ENCODE measurements around the gene ATP2B2.

The ATP2B2 gene

DNA sequence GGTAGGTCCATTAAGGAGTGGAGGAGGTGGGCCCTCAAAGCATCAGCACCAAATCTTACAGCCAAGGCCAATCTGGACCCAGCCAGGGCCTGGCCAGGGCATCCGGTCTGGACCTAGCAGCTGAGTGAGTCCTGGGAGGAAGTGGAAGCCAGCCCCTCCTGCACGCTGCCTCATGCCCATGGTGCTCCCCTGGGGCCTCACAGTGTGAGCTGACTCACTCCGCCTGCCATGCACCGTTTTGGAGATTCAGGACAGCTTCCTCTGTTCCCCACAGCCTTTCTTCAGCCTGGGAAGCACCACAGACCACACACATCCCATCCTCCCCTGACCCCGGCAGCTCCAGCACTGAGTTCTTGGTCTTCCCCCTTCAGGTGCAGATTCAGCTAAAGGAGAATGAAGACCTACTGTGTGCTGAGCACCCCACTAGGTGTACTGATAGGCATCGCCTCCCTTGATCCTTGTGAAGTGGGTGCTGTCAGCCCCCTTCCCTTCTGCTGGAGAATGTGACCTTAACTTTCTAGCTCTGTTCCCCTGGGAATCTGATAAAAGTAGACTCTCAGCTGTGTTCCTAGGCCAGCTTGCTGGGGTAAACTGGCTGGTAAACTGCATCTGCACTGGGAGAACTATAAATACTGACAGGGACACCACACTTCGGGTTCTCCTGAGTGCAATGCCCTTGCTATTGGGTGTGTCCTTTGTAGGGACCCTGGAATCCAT lies 147.6 kb downstream of the ATP2B2 start:
- no peak overlapping the region for H3K18ac ChIP-seq (ENCODE audit: low read length)
- no CpG with 5 or more reads among the region's 7 CpGs for WGBS (ENCODE audit: extremely low coverage, insufficient coverage, low lambda C conversion rate)
- no peak overlapping the region for H3K23ac ChIP-seq (ENCODE audit: low read length)
- H3K79me1 ChIP-seq (ENCODE audit: low read length), result no peaks in the 10 kb centered on the region
- no peak overlapping the region for H3K4me2 ChIP-seq (ENCODE audit: low read length)
- no peak overlapping the region for H2AK5ac ChIP-seq (ENCODE audit: low read length)
- DNase-seq, result peak; percentile 16
- no peak overlapping the region for H4K5ac ChIP-seq (ENCODE audit: low read length)
- no peak overlapping the region for H3K4me3 ChIP-seq (ENCODE audit: low read length)
- no peak overlapping the region for H2BK15ac ChIP-seq (replicated peaks; ENCODE audit: low read depth)
- no peaks in the 10 kb centered on the region for H3K79me2 ChIP-seq (ENCODE audit: control insufficient read depth, insufficient read depth, low read length)
- no peak overlapping the region for H2BK120ac ChIP-seq (ENCODE audit: low read depth, low read length)
- no peak overlapping the region for H2BK5ac ChIP-seq (ENCODE audit: low read length)
- H4K8ac ChIP-seq (ENCODE audit: low read depth, low read length), result no peak overlapping the region
- no peak overlapping the region for H3K4ac ChIP-seq (ENCODE audit: low read depth, low read length)
- no peak overlapping the region for H3K56ac ChIP-seq (ENCODE audit: low read length)
- no peaks in the 10 kb centered on the region for H3K4me1 ChIP-seq (ENCODE audit: control insufficient read depth, low read depth, low read length)
- H3K27me3 ChIP-seq (ENCODE audit: insufficient read depth, low read length, poor library complexity), result no peaks in the 10 kb centered on the region
- no peaks in the 10 kb centered on the region for H3K36me3 ChIP-seq (ENCODE audit: control insufficient read depth, insufficient read depth, low read length)
- H3K27ac ChIP-seq (ENCODE audit: low read depth, low read length), result no peak overlapping the region
- no peak overlapping the region for H3K9ac ChIP-seq (ENCODE audit: low read length)

DNA sequence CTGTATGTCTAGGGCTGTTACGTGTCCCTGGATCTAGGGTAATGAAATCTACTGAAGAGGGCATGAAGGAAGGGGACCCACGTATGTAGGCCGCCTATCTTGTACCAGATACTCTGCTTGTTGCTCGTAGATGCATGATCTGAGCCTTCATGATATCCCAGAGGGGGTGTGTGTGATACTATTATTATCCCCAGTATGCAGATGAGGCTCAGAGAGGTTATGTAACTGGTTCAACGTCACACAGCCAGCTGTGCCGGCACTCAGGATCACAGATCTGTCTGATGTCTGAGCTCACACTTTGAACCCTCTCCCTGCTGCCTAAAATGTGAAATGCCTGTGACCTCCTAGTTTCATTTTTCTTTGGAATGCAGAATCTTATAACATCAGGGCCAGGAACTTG lies 148.3 kb downstream of the ATP2B2 start:
- Histone ChIP-seq H3K36me3 (ENCODE audit: control insufficient read depth, insufficient read depth, low read length) (no peaks in the 10 kb centered on the region), H3K79me1 (ENCODE audit: low read length) (no peaks in the 10 kb centered on the region), H3K18ac (ENCODE audit: low read length) (no peak overlapping the region), H3K27ac (ENCODE audit: low read depth, low read length) (no peak overlapping the region), H3K4me3 (ENCODE audit: low read length) (no peak overlapping the region), H3K4me2 (ENCODE audit: low read length) (no peak overlapping the region), H3K23ac (ENCODE audit: low read length) (no peak overlapping the region), H2BK5ac (ENCODE audit: low read length) (no peak overlapping the region), H2BK120ac (ENCODE audit: low read depth, low read length) (no peak overlapping the region), H4K5ac (ENCODE audit: low read length) (no peak overlapping the region), H3K4ac (ENCODE audit: low read depth, low read length) (no peak overlapping the region), H4K8ac (ENCODE audit: low read depth, low read length) (no peak overlapping the region), H3K56ac (ENCODE audit: low read length) (no peak overlapping the region), H2BK15ac (replicated peaks; ENCODE audit: low read depth) (no peak overlapping the region), H3K4me1 (ENCODE audit: control insufficient read depth, low read depth, low read length) (no peaks in the 10 kb centered on the region), H3K9ac (ENCODE audit: low read length) (no peak overlapping the region), H2AK5ac (ENCODE audit: low read length) (no peak overlapping the region), H3K27me3 (ENCODE audit: insufficient read depth, low read length, poor library complexity) (no peaks in the 10 kb centered on the region), H3K79me2 (ENCODE audit: control insufficient read depth, insufficient read depth, low read length) (no peaks in the 10 kb centered on the region)
- DNase-seq, result no peak
- WGBS (ENCODE audit: extremely low coverage, insufficient coverage, low lambda C conversion rate), result no CpG with 5 or more reads among the region's 6 CpGs

DNA sequence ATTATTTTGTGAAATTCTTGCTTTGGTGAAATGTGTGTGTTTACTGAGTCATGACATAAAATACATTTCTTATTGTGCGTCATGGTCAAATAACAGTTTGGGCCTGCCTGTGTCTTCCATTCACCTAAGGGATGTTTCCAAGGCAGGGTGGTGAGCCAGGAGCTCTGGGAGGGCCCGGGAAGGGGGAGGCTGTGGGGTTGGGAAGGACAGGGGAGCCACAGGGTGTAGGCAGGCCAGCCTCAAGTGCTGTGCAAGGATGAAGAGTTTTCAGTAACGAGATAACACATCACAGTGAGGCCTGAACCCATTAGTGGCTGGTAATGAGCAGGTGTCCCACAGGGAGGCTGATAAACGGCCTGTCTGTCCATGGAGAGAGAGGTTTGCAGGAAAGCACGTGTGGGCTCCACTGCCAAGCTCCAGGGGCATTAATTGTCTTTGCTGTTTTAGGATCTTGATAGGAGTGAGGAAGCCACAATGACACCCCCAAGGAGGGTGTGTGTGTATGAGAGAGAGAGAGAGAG lies 148.9 kb downstream of the ATP2B2 start:
- peak; percentile 33 for DNase-seq

DNA sequence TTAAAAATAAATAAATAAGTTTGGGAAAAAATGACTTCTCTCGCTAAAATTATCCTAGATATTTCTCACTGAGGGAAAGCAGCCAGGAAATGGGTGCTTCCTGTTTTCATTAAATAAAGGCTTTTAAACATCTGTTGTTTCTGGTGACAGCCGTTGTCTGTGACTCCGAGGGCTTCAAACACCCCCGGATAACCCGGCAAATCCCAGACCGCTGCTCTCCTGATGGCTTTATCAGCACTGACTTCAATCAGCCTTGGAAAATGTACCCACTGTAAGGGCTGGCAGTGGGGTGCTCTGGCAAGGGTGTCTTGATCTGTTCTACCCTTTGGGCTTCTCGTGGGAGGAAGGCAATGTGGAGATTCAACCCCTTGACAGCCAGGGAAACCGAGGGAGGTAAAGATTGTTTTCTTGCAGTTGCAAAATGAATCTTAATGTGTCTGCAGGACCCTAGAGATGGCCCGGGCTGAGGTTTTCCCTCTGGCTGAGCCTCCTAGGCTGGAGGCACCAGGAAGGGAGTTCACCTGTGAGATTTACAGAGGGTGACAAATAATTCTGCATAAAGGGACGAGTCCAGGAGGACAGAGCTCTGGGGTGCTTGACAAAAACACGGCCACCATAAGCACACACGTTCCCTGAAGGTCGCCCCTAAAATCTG lies 150.9 kb downstream of the ATP2B2 start:
- H3K4me3 ChIP-seq (ENCODE audit: low read length), result no peak overlapping the region
- no peaks in the 10 kb centered on the region for H3K4me1 ChIP-seq (ENCODE audit: control insufficient read depth, low read depth, low read length)
- DNase-seq, result no peak
- H3K56ac ChIP-seq (ENCODE audit: low read length), result no peak overlapping the region
- no peaks in the 10 kb centered on the region for H3K36me3 ChIP-seq (ENCODE audit: control insufficient read depth, insufficient read depth, low read length)
- no peak overlapping the region for H3K18ac ChIP-seq (ENCODE audit: low read length)
- H3K27me3 ChIP-seq (ENCODE audit: insufficient read depth, low read length, poor library complexity), result no peaks in the 10 kb centered on the region
- no peak overlapping the region for H2BK120ac ChIP-seq (ENCODE audit: low read depth, low read length)
- no peak overlapping the region for H3K4ac ChIP-seq (ENCODE audit: low read depth, low read length)
- no peaks in the 10 kb centered on the region for H3K79me1 ChIP-seq (ENCODE audit: low read length)
- no peak overlapping the region for H2AK5ac ChIP-seq (ENCODE audit: low read length)
- no peak overlapping the region for H3K4me2 ChIP-seq (ENCODE audit: low read length)
- no peak overlapping the region for H2BK5ac ChIP-seq (ENCODE audit: low read length)
- H3K23ac ChIP-seq (ENCODE audit: low read length), result no peak overlapping the region
- H3K79me2 ChIP-seq (ENCODE audit: control insufficient read depth, insufficient read depth, low read length), result no peaks in the 10 kb centered on the region
- H4K8ac ChIP-seq (ENCODE audit: low read depth, low read length), result no peak overlapping the region
- no peak overlapping the region for H2BK15ac ChIP-seq (replicated peaks; ENCODE audit: low read depth)
- no peak overlapping the region for H3K27ac ChIP-seq (ENCODE audit: low read depth, low read length)
- WGBS (ENCODE audit: extremely low coverage, insufficient coverage, low lambda C conversion rate), result no CpG with 5 or more reads among the region's 13 CpGs
- H4K5ac ChIP-seq (ENCODE audit: low read length), result no peak overlapping the region
- no peak overlapping the region for H3K9ac ChIP-seq (ENCODE audit: low read length)

More for the DNA sequence above, 148.9 kb downstream of the ATP2B2 start:
- no peak overlapping the region for H3K18ac ChIP-seq (ENCODE audit: low read length)
- WGBS (ENCODE audit: extremely low coverage, insufficient coverage, low lambda C conversion rate), result no CpG with 5 or more reads among the region's 5 CpGs
- H2BK15ac ChIP-seq (replicated peaks; ENCODE audit: low read depth), result no peak overlapping the region
- H3K23ac ChIP-seq (ENCODE audit: low read length), result no peak overlapping the region
- no peaks in the 10 kb centered on the region for H3K4me1 ChIP-seq (ENCODE audit: control insufficient read depth, low read depth, low read length)
- H3K4me2 ChIP-seq (ENCODE audit: low read length), result no peak overlapping the region
- no peaks in the 10 kb centered on the region for H3K27me3 ChIP-seq (ENCODE audit: insufficient read depth, low read length, poor library complexity)
- no peaks in the 10 kb centered on the region for H3K36me3 ChIP-seq (ENCODE audit: control insufficient read depth, insufficient read depth, low read length)
- no peak overlapping the region for H3K4ac ChIP-seq (ENCODE audit: low read depth, low read length)
- no peak overlapping the region for H3K9ac ChIP-seq (ENCODE audit: low read length)
- H2BK5ac ChIP-seq (ENCODE audit: low read length), result no peak overlapping the region
- no peak overlapping the region for H3K27ac ChIP-seq (ENCODE audit: low read depth, low read length)
- H3K79me1 ChIP-seq (ENCODE audit: low read length), result no peaks in the 10 kb centered on the region
- no peak overlapping the region for H3K56ac ChIP-seq (ENCODE audit: low read length)
- H2BK120ac ChIP-seq (ENCODE audit: low read depth, low read length), result no peak overlapping the region
- no peak overlapping the region for H3K4me3 ChIP-seq (ENCODE audit: low read length)
- H4K5ac ChIP-seq (ENCODE audit: low read length), result no peak overlapping the region
- no peak overlapping the region for H4K8ac ChIP-seq (ENCODE audit: low read depth, low read length)
- H2AK5ac ChIP-seq (ENCODE audit: low read length), result no peak overlapping the region
- H3K79me2 ChIP-seq (ENCODE audit: control insufficient read depth, insufficient read depth, low read length), result no peaks in the 10 kb centered on the region

DNA sequence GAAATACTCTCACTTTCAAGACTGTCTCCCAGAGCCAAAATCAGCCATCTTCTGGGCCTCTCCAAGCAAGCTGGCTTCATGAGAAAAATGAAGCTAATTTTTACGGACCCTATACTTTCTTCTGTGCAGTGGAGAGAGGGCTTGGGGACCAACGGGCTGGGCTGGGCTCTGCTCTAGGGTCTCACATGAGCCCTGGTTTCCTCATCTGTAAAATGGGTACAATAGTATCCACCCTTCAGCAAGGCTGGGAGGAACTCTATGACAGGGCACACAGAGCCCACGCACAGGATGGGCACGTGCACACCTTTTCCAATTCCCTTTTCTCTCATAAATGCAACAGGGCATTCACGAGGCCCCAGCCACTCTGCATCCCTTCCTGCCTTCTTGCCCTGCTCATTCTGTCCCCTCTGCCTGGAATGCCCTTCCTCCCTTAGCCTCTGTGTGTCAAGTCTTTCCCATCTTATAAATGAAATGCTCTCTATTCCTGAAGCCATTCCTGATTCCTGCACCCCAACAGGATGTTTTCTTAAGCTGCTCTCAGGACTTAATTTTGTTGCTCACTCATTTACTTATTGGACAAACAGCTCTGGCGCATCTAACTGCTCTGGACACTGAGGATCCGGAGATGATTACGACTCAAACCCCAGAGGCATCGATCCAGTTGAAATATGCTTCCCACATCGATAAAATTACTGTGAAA lies 151.6 kb downstream of the ATP2B2 start:
- WGBS (ENCODE audit: extremely low coverage, insufficient coverage, low lambda C conversion rate), result no CpG with 5 or more reads among the region's 10 CpGs
- Histone ChIP-seq H3K4me2 (ENCODE audit: low read length) (no peak overlapping the region), H4K5ac (ENCODE audit: low read length) (no peak overlapping the region), H3K18ac (ENCODE audit: low read length) (no peak overlapping the region), H3K27me3 (ENCODE audit: insufficient read depth, low read length, poor library complexity) (no peaks in the 10 kb centered on the region), H3K27ac (ENCODE audit: low read depth, low read length) (no peak overlapping the region), H3K23ac (ENCODE audit: low read length) (no peak overlapping the region), H3K79me2 (ENCODE audit: control insufficient read depth, insufficient read depth, low read length) (no peaks in the 10 kb centered on the region), H3K79me1 (ENCODE audit: low read length) (no peaks in the 10 kb centered on the region), H2BK15ac (replicated peaks; ENCODE audit: low read depth) (no peak overlapping the region), H2BK120ac (ENCODE audit: low read depth, low read length) (no peak overlapping the region), H3K4me3 (ENCODE audit: low read length) (no peak overlapping the region), H2AK5ac (ENCODE audit: low read length) (no peak overlapping the region), H2BK5ac (ENCODE audit: low read length) (no peak overlapping the region), H3K9ac (ENCODE audit: low read length) (no peak overlapping the region), H3K4me1 (ENCODE audit: control insufficient read depth, low read depth, low read length) (no peaks in the 10 kb centered on the region), H3K4ac (ENCODE audit: low read depth, low read length) (no peak overlapping the region), H3K36me3 (ENCODE audit: control insufficient read depth, insufficient read depth, low read length) (no peaks in the 10 kb centered on the region), H3K56ac (ENCODE audit: low read length) (no peak overlapping the region), H4K8ac (ENCODE audit: low read depth, low read length) (no peak overlapping the region)
- DNase-seq, result no peak

All from mesendoderm (in vitro differentiated cells).